ENCODE data around the gene JAG2.

Gene JAG2

DNA sequence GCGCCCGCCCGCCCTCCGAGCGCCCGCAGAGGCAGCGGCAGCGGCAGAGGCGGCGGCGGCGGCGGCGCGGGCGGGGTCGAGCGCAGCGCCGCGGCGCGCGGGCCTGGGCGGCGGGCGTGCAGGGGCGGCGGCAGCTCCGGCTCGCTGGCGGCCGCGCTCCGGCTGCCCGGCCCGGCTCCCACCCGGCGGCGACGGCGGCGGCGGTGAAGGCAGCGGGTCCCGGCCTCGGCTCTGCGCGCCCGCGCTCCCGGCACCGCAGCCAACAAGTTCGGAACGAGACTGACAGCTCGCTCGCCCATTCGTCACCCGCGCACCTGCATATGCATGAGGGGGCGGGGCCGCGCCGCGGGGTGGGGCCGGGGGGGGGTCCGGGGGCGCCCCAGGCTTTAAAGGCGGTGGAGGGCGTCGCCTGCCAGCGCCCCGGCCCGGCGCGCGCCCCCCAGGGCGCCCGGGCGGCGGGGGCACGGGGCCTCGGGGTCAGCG lies at the start of gene JAG2:
Gene JAG2 (minus strand): TSS at position 281 of the 483 bp plus-strand sequence. CDS start 356 bp downstream, outside the sequence.
- DNase-seq (ENCODE audit: low spot score): no peak

DNA sequence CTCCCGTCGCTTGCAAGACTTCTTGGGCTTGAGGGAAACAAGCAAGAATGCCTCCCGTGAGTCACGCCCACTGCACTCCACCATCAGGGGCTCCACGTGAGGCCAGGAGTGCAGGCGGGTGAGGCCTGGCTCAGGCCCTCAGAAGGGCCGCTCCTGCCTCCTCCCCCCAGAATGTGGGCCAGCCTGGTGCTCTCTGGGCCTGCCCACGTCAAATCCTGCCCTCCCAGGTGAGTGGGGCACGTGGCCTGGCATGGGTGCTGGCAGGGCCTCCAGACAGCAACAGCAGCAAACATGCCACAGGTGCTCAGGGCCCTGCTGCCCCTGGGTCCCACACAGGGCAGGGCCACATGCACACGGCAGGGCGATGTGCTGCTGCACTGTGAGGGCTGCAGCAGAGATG lies 49.2 kb upstream of the JAG2 start:
- no peak for DNase-seq (ENCODE audit: low spot score)

DNA sequence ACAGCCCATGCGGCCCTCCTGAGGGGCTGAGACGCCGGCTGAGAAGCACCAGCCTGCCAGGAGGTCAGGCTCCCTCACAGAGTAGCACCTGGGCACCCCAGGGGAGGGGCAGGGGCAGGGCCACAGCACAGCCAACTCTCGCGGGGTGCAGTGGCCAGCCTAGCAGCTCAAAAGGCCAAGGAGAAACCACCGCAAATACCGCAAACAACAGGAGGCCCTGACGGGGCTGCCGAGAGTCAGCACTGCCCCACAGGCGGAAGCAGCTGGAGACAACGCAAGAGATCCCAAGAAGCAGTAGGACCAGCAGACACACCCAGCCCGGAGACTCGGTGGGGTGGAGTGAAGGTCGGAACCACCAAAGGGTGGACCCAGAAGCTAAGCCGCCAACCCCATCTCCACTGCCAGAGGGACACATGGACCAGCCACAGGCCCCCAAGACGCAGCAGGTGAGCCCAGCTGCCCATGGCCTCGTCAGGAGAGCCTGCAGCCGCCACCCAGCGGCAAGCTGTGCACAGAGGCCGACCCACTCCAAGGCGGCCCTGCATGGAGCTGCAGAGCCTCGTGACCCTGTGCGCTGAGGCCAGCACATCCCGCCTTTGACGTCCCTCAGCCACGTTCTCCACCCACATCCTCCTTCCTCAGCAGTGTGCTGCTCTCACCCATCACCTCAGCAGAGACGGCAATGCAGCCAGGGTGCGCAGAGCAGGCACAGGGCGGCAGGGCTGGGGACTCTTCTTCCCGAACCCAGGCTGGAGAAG lies 48.1 kb upstream of the JAG2 start:
- DNase-seq (ENCODE audit: low spot score): no peak

DNA sequence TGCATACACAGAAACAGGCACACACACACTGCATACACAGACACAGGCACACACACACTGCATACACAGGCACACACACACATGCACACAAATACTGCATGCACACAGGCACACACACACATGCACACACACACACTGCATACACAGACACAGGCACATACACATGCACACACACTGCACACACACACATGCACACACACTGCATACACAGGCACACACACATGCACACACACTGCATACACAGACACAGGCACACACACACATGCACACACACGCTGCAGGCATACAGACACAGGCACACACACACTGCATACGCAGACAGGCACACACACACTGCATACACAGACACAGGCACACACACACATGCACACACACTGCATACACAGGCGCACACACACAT lies 47.0 kb upstream of the JAG2 start:
- no peak for DNase-seq (ENCODE audit: low spot score)

DNA sequence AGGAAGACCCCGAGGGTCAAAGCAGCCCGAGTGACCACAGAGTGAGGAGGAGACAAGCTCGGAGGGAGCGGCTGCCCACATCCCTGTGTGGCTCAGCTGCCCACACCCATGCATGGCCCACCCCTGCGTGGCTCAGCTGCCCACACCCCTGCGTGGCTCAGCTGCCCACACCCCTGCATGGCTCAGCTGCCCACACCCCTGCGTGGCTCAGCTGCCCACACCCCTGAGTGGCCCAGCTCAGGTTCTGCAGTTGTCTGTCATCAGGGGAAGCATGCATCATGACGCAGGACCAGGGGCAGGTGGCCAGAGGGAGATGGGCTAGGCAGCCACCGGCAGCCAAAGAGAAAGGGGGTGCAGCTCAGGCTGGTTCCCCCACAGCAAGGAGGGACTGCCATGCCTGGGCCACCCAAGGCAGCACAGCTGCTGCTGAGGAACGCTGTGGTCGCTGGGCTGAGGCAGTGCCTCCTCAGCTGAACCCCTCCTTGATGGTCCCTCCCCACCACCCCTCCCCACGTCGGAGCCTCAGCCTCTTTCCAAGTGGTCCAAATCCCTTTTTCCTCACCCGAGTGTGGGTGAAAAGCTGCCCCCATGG lies 45.8 kb upstream of the JAG2 start:
- no peak for DNase-seq (ENCODE audit: low spot score)

DNA sequence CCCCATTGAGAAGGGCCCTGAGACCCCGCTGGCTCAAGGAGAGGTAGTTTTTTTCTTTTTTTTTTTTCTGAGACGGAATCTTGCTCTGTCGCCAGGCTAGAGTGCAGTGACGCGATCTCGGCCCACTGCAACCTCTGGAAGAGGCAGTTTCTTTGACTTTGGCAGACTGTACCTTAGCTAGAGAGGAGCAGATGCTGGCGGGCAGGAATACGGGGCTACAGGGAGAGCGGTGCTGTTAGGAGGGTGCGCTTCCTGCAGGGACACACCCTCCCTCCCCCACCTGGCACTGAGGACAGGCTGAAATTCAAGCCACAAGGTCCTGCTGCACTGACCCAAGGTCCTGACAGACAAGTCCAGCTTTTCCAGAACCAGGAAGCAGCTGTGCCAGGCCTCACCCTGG lies 44.8 kb upstream of the JAG2 start:
- DNase-seq (ENCODE audit: low spot score): no peak

DNA sequence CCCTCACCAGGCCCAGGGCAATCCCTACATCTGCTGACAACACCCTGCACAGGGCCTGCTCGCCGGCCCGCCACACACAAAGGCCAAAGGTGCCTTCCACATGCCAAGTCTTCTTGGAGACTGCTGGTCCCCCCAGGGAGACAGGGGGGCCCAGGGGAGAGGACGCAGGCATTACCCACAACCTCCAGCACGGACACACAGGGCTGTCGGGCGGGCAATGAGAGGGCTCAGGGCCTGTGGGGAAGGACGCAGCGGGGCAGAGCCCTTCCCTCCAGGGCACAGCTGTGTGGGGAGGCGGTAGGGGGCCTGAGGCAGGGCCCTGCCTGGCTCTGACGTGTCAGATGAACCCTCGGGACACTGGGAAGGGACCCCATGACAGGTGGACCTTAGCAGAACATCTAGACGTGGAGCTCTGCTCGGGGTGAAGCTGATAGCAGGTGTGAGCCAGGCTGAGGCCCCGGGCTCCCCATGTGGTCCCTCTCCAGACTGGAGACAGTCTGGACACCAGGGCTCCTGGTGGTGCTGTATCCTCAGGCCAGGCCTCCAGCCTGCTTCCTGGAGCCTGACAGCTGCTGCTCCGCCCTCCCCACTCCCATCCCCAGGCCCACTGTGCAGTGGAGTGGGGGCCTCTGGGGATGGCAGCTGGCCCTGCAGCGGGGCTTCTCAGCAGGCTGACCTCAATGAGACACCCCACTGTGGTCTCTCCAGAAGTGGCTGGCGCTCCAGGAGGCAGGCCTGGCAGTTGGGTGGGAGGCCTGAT lies 44.1 kb upstream of the JAG2 start:
- DNase-seq (ENCODE audit: low spot score): no peak

DNA sequence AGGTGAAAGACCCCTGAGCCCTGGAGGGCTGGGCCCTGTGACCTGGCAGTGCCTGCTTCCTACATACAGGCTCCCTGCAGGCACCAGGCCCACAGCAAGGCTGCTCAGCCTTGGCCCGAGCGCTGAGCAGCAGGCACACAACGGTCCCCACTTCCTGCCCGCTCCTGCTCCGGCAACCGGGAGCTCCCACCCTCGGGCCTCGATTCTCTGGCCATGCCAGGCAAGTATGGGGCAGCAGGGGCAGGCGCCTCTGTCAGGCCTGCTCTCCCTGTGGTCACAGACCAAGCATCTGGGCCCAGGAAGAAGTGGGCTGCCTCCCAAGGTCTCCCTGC lies 43.1 kb upstream of the JAG2 start:
- no peak for DNase-seq (ENCODE audit: low spot score)

DNA sequence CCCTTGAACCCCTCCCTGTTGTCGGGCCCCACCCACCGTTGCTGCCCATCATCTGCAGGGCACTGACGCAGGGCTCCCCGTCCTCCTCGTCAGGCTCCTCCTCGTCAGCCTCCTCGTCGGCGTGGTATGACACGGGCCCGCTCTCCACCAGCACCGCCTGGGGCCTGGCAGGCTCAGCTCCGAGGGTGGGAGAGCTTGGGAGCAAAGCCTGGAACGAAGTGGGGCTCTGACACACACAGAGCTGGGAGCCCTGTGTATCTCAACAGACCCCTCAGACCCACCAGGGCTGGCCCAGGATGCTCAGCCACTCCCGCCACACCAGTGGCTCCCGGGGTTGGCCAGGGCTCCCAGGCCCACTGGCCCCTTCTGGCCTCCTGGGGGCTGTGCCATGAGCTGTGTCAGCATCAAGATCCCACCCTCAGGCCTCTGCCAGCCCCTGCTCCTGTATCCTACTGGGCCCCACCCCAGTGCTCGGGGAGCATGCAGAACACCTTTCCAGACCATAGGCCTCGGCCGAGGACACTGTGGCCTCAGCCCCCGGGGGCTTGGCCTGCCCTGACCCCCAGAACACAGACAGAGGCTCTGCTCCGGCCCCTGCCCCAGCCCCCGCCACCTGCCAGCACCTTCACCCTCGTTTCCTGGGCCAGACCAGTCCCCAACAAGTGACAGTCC lies 42.6 kb upstream of the JAG2 start:
- no peak for DNase-seq (ENCODE audit: low spot score)

DNA sequence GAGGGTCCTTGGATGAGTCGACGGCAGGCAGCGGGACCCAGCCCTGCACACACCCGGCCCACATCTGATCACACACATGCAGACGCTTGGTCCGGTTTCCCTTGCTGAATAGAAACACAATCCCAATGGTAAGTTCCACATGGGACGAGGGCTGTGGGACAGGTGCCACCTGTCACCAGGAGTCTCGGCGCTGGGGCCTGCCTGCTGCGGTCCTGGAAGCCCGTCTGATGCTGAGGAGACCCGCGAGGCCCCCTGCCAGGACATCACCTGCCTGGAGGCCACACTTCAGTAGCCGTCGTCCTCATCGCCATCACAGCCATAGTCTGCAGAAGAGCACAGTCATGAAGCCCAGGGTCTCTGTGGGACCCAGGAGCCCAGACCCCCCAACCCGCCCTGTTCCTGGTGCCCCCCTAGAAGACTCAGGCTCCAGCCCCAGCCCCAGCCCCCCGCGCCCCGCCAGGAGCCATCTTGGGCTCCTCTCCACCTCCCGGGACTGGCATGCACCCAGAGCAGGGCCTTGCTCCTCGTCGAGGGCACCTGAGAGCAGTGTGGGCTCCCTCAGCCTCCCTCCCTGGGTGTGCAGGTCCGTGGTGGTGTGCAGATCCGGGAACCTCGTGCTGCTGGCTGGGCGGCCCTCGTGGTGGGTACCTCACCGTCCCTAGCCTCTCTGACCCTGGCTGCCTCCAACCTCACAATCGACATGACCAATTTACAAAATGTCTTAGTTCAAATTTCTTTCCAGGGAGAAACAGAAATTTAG lies 41.9 kb upstream of the JAG2 start:
- DNase-seq (ENCODE audit: low spot score): no peak

DNA sequence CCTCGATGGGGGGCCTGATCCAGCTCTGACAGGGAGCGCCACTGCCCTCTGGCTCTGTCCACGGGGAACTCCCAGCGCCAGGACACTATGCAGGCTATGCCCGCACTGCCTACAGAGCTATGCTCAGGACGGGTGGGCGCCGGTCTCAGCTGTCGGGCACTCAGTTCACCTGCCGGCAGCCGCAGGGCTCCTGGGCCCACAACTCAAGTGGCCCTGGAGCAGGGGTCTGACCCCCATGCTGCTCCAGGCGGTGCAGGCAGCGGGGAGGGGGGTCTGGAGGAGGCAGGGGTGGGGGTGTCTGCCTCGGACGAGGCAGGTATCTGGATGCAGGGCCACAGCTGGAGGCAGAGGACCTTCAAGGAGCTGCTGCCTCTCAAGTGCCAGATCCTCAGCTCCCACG lies 41.1 kb upstream of the JAG2 start:
- DNase-seq (ENCODE audit: low spot score): no peak

DNA sequence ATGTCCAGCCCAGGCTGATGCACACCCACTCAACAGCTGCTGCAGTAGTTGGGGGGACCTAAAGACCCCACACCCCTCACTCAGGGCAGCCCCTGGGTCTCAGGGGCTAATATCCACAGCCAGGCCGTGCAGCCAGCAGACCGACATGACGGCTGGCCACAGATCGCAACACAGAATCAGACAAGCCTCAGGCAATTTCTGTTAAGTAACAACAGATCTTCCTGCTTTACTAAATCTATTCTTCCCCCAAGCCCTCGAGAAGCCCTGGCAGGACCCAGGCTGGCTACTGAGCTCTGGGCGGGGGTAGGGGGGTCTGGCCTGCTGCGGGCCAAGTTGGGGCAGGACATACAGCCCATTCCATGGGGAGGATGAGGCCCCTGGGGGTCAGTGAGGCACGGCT lies 40.5 kb upstream of the JAG2 start:
- DNase-seq (ENCODE audit: low spot score): no peak

DNA sequence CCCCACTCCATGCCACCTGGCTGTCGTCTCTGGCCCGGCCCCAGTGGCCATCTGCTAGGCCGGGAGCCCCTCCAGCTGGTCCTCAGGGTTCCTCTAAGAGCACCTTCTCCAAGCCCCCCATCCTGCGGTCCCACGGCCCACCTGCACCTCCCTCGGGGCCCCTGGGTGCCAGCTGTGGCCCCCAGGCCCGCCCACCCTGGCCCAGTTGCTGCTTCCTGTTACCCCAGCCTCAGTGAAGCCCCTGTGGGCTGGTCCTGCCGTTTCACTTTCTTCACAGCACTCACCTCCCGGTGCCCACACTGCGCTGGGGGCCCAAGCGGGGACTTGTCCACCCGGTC lies 40.1 kb upstream of the JAG2 start:
- DNase-seq (ENCODE audit: low spot score): no peak

DNA sequence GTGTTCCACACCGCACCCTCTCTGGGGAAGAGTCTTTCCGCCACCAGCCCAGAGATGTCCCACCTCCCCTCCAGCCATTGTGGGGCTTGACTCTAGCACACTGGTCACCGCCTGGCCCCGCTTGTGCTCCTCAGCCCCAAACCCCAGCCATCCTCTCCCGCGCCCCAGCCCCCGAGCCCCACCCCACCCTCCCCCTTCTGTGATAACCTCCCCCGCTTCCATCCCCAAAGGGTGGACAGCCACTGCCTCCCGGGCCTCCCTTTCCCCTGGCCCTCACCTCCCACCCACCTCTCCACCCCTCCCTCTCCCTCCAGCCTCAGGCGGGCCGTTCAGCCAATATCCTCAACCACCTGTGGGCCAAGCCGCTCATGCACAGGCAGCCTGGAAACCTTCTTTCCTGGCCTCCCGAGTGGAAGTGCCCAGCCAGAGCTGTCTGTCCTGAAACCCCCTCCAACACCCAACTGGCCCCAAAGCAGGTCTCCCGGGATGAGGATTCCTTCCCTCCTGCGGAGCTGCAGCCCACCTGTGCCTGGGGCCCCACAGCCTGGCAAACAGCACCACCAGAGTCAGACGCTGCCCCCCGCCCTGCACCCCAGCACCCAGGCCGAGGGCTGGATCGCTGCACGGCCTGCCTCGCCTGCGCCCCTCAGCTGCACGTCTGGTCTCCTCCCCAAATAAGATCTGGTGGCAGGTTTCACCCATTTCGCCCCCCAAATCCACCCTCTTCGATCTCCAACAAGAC lies 39.6 kb upstream of the JAG2 start:
- no peak for DNase-seq (ENCODE audit: low spot score)

DNA sequence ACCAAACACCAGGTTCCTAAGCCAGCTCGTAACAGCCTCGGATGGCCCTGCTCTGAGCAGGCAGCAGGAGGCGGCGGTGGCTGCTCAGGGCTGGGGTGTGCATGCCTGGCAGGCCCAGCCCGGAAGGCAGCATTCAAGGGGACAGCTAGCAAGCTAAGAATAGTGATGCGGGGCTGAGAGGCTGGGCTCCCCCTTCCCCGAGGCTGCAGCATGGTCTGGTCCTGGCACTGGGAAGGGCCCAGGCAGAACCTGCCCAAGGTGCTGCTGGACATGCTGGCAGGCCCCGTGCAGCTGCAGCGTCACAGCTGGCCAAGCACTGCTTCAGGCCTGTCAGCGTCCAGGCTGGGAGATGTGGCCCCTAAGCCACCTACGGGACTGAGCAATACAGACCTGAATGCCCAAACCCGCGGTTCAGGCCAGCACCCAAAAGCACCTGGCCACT lies 38.9 kb upstream of the JAG2 start:
- no peak for DNase-seq (ENCODE audit: low spot score)

DNA sequence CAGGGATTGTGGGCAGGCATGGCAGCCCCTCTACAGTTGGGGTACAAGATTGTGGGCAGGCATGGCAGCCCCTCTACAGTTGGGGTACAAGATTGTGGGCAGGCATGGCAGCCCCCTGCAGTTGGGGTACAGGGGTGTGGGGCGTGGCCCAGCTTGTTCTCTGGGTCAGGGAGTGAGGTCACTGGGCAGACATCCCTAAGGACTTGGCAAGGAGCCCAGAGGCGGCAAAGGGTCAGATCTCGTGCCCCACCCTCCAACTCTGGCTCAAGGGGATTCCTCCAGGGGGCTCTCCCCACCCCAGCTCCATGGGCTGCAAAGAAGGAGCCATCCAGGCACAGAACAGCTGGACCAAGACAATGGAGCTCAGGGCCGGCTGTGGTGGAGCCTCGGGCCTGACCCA lies 38.3 kb upstream of the JAG2 start:
- no peak for DNase-seq (ENCODE audit: low spot score)

DNA sequence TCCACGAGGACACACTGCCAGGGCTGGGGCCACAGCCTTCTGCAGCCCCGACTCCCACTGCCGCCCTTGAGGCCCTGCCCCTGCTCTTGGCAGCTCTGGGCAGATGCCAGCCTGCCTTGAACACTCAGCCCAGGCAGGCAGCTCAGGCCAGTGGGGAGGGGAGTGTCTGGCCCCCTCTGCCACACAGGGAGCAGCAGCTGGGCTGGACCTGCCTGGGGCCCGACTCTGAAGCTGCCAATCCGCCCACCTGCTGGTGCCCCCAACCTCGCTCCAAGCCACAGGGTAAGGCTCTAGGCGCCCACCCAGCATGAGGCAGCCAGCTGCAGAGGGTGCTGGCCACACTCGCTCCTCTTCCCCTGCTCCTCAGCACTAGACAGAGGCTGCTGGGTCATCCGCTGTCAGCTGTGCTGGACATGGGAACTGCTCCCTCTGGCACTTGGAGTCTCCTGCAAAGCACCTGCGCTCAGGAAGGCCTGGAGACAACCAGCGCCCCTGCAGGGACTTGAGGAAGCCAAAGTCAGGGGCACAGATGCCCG lies 37.2 kb upstream of the JAG2 start:
- no peak for DNase-seq (ENCODE audit: low spot score)

DNA sequence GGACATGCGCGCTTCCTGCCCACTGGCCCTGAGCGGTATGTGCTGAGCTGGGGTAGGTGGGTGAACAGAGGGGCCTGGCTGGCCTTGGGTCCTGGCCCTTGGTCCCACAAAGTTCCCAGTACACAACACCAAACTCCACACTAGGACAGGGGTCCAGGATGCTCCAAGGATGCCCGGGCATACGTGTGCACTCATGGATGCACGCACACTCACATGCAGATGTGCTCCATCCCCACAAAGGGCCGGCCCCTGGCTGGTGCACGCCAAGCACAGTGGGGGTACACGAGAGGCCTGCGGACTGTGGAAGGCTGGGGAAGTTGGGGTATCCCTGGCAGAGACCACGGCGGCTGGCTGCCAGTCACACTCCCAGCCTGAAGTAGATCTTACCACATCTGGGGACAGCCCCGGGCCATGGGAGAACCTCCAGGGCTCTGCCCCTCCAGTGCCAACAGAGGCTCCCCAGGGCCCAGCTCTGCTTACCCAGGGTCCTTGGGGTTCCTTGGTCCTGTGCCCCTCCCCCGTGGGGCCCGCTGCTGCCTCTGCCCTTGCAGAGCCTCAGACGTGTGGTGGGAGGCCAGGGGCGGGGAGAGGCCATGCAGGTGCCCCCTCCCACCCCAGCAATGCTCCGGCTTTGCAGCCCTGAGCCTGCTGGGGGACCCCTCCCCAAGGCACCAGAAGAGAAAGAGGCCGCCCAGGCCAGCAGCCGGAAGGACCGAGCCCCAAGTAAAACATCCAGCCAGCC lies 36.5 kb upstream of the JAG2 start:
- DNase-seq (ENCODE audit: low spot score): no peak

DNA sequence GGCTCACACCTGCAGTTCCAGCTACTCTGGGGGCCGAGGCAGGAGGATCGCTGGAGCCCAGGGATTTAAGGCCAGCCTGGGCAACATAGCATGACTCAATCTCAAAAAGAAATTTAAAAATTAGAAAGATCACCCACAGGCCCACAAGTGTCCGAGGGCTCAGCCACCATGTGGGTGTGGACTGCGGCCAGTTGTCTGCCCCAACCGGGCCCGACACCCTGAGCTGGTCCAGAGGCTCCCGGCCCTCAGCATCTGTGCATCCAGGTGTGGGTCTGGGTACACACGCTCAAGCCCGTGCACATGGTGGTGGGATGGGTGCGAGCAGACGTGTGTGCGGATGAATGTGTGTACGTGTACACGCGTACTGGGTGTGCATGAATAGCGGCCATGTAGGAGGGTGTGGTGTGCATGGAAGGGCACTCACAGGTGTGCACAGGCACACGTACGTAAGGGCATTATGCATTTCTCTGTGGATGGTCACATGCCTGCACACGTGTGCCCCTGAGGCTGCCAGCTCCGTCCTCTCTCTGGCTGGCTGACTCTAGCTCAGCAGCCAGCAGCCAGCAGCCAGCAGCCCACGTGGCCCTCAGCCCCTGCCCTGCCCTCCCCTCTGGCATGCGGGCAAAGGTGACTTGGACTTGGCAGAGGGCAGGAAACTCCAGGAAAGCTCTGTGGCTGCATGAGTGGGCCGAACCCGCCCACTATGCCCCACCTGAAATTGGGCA lies 35.8 kb upstream of the JAG2 start:
- no peak for DNase-seq (ENCODE audit: low spot score)

DNA sequence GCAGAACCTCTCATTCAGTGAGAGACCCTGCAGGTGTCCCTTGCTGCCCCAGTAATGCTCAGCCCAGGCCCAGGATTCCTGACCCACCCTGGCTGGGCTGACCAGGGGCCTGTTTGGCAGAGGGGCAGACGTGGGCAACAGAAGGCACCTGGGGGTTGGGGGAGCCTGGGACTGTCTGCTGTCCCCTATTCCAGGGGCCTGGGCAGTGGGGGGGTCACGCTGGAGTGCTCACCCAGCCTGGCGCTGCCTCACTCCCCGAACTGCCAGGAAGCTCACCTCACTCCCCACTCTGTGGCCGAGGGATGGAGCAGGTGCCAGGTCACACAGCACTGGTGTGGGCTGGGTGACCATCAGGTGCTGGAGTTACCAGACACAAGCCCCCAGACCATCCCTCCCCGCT lies 35.1 kb upstream of the JAG2 start:
- DNase-seq (ENCODE audit: low spot score): no peak
